AG04450 (cell line): Measurements from ENCODE around the gene NHS. TPM values are rescaled to one million over a fixed set of nuclear protein-coding genes. Genes with fewer than 3 reads are reported as not detected.

Experiments used
- CTCF ChIA-PET: fragments of 300-600, 350-600 bp; formaldehyde crosslinking; extraction: SDS; loops from one replicate; lab custom pipeline; 2022; ENCODE audit warnings: antibody characterized with exemption, inconsistent platforms; lab: Charles Lee
- POLR2A ChIA-PET: fragments of 350-600 bp; formaldehyde crosslinking; extraction: SDS; loops from one replicate; lab custom pipeline; 2021; ENCODE audit warnings: antibody characterized with exemption, inconsistent platforms; lab: Yijun Ruan, JAX
- DNase-seq: peaks from one replicate; pipeline ENCODE4 v3.0.0-alpha.2; 2011; ENCODE audit warnings: low read depth, low spot score
- H3K27ac ChIP-seq: one replicate; pipeline ENCODE4 v1.5.1; 2012; ENCODE audit warnings: low read depth, low read length, control low read depth
- H3K27me3 ChIP-seq: one replicate; pipeline ENCODE4 v1.6.0; 2012; ENCODE audit warnings: low read length; ENCODE audit not compliant: control insufficient read depth, insufficient read depth
- H3K4me3 ChIP-seq: 2 replicates; pipeline ENCODE4 v1.5.1; 2011; ENCODE audit warnings: mild to moderate bottlenecking, low read depth, low read length, control low read depth
- H3K9me3 ChIP-seq: 2 replicates; pipeline ENCODE4 v1.5.1; 2012; ENCODE audit warnings: low read length; ENCODE audit not compliant: control insufficient read depth, insufficient read depth
- CTCF ChIP-seq: IDR thresholded peaks from 2 replicates; pipeline ENCODE4 v1.5.1; 2011; ENCODE audit warnings: low read depth, low read length, control low read depth, inconsistent platforms
- polyA plus RNA-seq: library from polyadenylated mRNA; depleted of rRNA; stranded (reverse); fragments of >200 nt; gene quantifications from 2 replicates; pipeline ENCODE4 v1.2.3, GENCODE V29; 2011

NHS gene
- polyA plus RNA-seq, 1 experiment: 2.0 TPM

GRCh38 chrX:17581641-17582040, 206.6 kb downstream of the NHS start:
- TF ChIP-seq CTCF: no peak
- ChIA-PET POLR2A (no interaction called here), CTCF (interaction anchor here (3.6 kb wide), 1 partner anchor 10 kb away, joined by 16 read pairs; no protein-coding TSS in a partner anchor)
- no peak for DNase-seq
- H3K27ac ChIP-seq: no peak overlapping the region
- H3K4me3 ChIP-seq: no peak overlapping the region
- H3K27me3 ChIP-seq: no peaks in the 10 kb centered on the region
- H3K9me3 ChIP-seq: no peaks in the 10 kb centered on the region

DNA sequence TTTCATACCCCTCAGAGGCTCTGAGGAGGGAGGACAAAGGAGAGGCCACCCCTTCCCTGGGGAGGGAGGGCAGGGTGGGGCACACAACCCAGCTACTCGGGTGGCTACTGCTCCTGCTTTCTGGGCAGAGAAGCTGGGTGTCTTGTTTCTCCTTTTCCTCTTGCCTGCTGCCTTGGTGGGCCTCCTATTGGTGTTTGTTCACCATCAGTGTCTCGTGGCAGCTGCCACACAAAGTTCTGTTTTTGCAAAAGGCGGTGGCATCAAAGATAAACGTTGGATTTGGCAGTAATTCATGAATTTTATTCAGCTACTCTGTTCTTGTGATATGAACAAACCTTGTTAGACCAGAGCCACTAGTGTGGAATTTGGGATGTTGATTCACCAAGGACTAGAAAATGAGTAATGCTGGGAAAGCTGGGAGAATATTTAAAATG, 209.3 kb downstream of the NHS start:
- POLR2A ChIA-PET: interaction anchor here (0.7 kb wide), 1 partner anchor 65 kb away, joined by 3 read pairs; no protein-coding TSS in a partner anchor
- no peak overlapping the region for H3K4me3 ChIP-seq
- DNase-seq: no peak
- no peak overlapping the region for H3K27ac ChIP-seq
- no peaks in the 10 kb centered on the region for H3K9me3 ChIP-seq
- H3K27me3 ChIP-seq: no peaks in the 10 kb centered on the region
- CTCF ChIA-PET: no interaction called here
- no peak for TF ChIP-seq CTCF

- POLR2A ChIA-PET: interaction anchor here (0.7 kb wide), 1 partner anchor 66 kb away, joined by 3 read pairs; no protein-coding TSS in a partner anchor
- Histone ChIP-seq H3K4me3 (no peak overlapping the region), H3K27ac (no peak overlapping the region)
Observed at GRCh38 chrX:17585006-17585405, 210.0 kb downstream of the NHS start.

DNA sequence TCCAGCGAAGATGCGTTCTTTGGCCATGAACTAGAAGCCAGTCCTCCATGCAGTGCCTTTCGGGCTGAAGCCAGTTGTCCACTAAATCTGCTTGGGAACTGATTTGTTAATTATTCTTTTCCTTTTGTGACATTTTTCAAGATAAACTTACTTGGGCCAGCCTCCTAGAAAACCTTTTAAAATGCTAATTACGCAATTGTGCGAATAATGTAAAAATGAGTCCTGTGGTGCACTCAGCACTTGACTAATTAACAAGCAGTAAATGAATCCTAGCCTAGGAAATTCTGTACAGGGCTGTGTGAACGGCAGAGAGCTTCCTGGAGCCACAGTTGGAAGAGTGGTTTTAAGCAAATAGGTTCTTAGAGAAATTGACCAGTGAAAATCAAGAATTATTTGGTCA, 212.4 kb downstream of the NHS start:
- no peak overlapping the region for H3K4me3 ChIP-seq
- TF ChIP-seq CTCF: no peak
- H3K9me3 ChIP-seq: no peaks in the 10 kb centered on the region
- no peak for DNase-seq
- no peaks in the 10 kb centered on the region for H3K27me3 ChIP-seq
- CTCF ChIA-PET: no interaction called here
- H3K27ac ChIP-seq: no peak overlapping the region
- POLR2A ChIA-PET: no interaction called here

More at GRCh38 chrX:17585006-17585405, 210.0 kb downstream of the NHS start:
- H3K9me3 ChIP-seq: no peaks in the 10 kb centered on the region
- CTCF ChIA-PET: interaction anchor here (0.7 kb wide), 1 partner anchor 51 kb away, joined by 3 read pairs; no protein-coding TSS in a partner anchor
- TF ChIP-seq CTCF: no peak
- no peaks in the 10 kb centered on the region for H3K27me3 ChIP-seq
- DNase-seq: no peak

DNA sequence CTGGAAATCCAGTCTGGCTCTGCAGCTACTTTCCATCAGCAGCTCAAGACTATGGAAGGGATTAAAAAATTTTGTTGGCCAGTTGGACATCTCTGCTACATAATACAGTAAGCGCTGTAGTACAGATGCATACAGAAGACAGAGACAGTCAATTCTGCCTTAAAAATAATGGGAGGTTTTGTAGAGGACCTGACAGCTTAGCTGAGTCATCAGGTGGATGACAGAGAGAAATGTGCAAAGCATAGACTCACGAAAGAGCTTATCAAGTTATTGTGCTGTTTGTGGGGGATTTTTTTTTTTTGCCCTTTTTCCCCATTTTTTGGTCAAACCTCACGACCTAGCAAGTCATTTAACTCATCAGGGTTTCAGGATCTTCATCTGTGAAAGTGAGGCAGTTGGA, 213.3 kb downstream of the NHS start:
- no peaks in the 10 kb centered on the region for H3K27me3 ChIP-seq
- no peak overlapping the region for H3K4me3 ChIP-seq
- no peak overlapping the region for H3K27ac ChIP-seq
- H3K9me3 ChIP-seq: no peaks in the 10 kb centered on the region
- CTCF ChIA-PET: no interaction called here
- no peak for TF ChIP-seq CTCF
- POLR2A ChIA-PET: no interaction called here
- DNase-seq: no peak
